Esophagus muscularis mucosa (tissue), 4 donors: Measurements from ENCODE around the gene C3orf33. TPM values are rescaled to one million over a fixed set of nuclear protein-coding genes. Genes with fewer than 3 reads are reported as not detected.

Source experiments
- DNase-seq: peaks from one replicate; pipeline ENCODE4 v3.0.0-alpha.2; 2017; ENCODE audit errors: extremely low spot score
- H3K27ac ChIP-seq, 4 donors: fragments of 200-600 bp; sonication (generic); replicated peaks in 1 of 4; 1 replicate in 3 of 4; 2 replicates in 1 of 4; pipeline ENCODE4 v1.5.1; 2016 to 2019; ENCODE audit warnings: mild to moderate bottlenecking in 1 of 4
- H3K27me3 ChIP-seq, 4 donors: fragments of 200-600 bp; sonication (generic); one replicate each; pipeline versions ENCODE4 v1.5.1 to v1.6.0; 2016 to 2019
- H3K36me3 ChIP-seq, 4 donors: fragments of 200-600 bp; sonication (generic); one replicate each; pipeline ENCODE4 v1.5.1; 2016 to 2019
- H3K4me1 ChIP-seq, 4 donors: fragments of 200-600 bp; sonication (generic); one replicate each; pipeline ENCODE4 v1.5.1; 2016 to 2019
- H3K4me3 ChIP-seq, 4 donors: fragments of 200-600 bp; sonication (generic); 1 replicate in 2 of 4; 2 replicates in 2 of 4; pipeline ENCODE4 v1.5.1; 2016 to 2019; ENCODE audit warnings: mild to moderate bottlenecking in 4 of 4, moderate library complexity in 1 of 4
- H3K9me3 ChIP-seq, 4 donors: fragments of 200-600 bp; sonication (generic); 1 replicate in 3 of 4; 2 replicates in 1 of 4; pipeline ENCODE4 v1.5.1; 2016 to 2019
- CTCF ChIP-seq, 3 experiments: fragments of 200-600 bp in 2 of 3; fragments of 450-650 bp in 1 of 3; sonication (generic) in 2 of 3; IDR thresholded peaks; one replicate each; pipeline ENCODE4 v1.5.1; 2017 to 2019; ENCODE audit warnings: antibody characterized with exemption in 3 of 3, mild to moderate bottlenecking in 2 of 3, moderate library complexity in 1 of 3
- EP300 ChIP-seq: sonication (generic); formaldehyde crosslinking; IDR thresholded peaks from one replicate; pipeline ENCODE4 v1.6.1; 2017; ENCODE audit warnings: antibody characterized with exemption
- POLR2A ChIP-seq: fragments of 450-650 bp; IDR thresholded peaks from one replicate; pipeline ENCODE4 v1.6.1; 2017; ENCODE audit warnings: antibody characterized with exemption, moderate library complexity, mild to moderate bottlenecking, low read depth
- POLR2AphosphoS5 ChIP-seq, 2 donors: sonication (generic); formaldehyde crosslinking; IDR thresholded peaks; one replicate each; pipeline ENCODE4 v1.6.1; 2017; ENCODE audit warnings: antibody characterized with exemption in 2 of 2
- WGBS: methylation state at CpG from one replicate; pipeline ENCODE4 v1.1.5; 2018; 5-methylcytosine and 5-hydroxymethylcytosine counted together
- intact Hi-C: fragments of 100-400 bp; cut with DNase I; formaldehyde crosslinking; loops from one replicate; pipeline ENCODE4 v1.15.1; 2023
- total RNA-seq, 4 donors: library from RNA; depleted of rRNA; stranded (reverse); fragments of >200 nt; gene quantifications; one replicate each; pipeline versions ENCODE4 v1.1.0 to v1.2.1, GENCODE V29; 2016

Gene C3orf33
- total RNA-seq, 4 donors from 2014 or later = 2.8 to 3.7 (median 3.1) TPM

GRCh38 chr3:155763870-155764463 is 42.1 kb downstream of the C3orf33 start:
- no peak overlapping the region for H3K4me3 ChIP-seq
- H3K4me1 ChIP-seq = no peaks in the 10 kb centered on the region
- H3K27ac ChIP-seq = no peak overlapping the region
- TF ChIP-seq POLR2AphosphoS5 (IDR thresholded peaks at IDR 0.05) (no peak), POLR2A (no peak), EP300 (no peak), CTCF (IDR thresholded peaks at IDR 0.05) (no peak)
- WGBS = 88% methylated on average over 3 of the region's 3 CpGs
- H3K9me3 ChIP-seq = no peaks in the 10 kb centered on the region
- intact Hi-C loops = no loop called here
- DNase-seq = no peak
- peaks cover 3 to 37% (median 12%) of the 10 kb centered on the region in 4 donors for H3K36me3 ChIP-seq
- H3K27me3 ChIP-seq = no peaks in the 10 kb centered on the region

GRCh38 chr3:155760653-155761052 is 45.4 kb downstream of the C3orf33 start:
- no peak overlapping the region for H3K4me3 ChIP-seq
- H3K27me3 ChIP-seq = no peaks in the 10 kb centered on the region
- H3K27ac ChIP-seq = no peak overlapping the region
- H3K4me1 ChIP-seq = no peaks in the 10 kb centered on the region
- 94% methylated on average over 4 of the region's 4 CpGs for WGBS
- TF ChIP-seq EP300 (no peak), POLR2A (no peak)
- H3K9me3 ChIP-seq = no peaks in the 10 kb centered on the region
- intact Hi-C loops = no loop called here
- no peak for DNase-seq
- H3K36me3 ChIP-seq = peaks cover 0 to 44% (median 12%) of the 10 kb centered on the region in 4 donors

- TF ChIP-seq EP300 = no peak
- TF ChIP-seq POLR2AphosphoS5 (IDR thresholded peaks at IDR 0.05) = no peak
- TF ChIP-seq POLR2A = no peak
- no peak for TF ChIP-seq CTCF (IDR thresholded peaks at IDR 0.05)
- intact Hi-C loops = no loop called here
These were observed 48.5 kb downstream of the C3orf33 start for GRCh38 chr3:155757577-155757976.

GRCh38 chr3:155753038-155753639 is 52.9 kb downstream of the C3orf33 start:
- intact Hi-C loops = no loop called here
- WGBS = 76% methylated on average over 11 of the region's 11 CpGs
- DNase-seq = no peak
- peak; percentile 27 to 42 (median 39) for TF ChIP-seq CTCF (IDR thresholded peaks at IDR 0.05)
- TF ChIP-seq POLR2A = no peak
- peaks cover 0 to 7% (median 3%) of the 10 kb centered on the region in 4 donors for H3K36me3 ChIP-seq
- H3K4me3 ChIP-seq = no peak overlapping the region
- no peaks in the 10 kb centered on the region for H3K27me3 ChIP-seq
- no peaks in the 10 kb centered on the region for H3K9me3 ChIP-seq
- no peaks in the 10 kb centered on the region for H3K4me1 ChIP-seq
- H3K27ac ChIP-seq = no peak overlapping the region

More at GRCh38 chr3:155757577-155757976, 48.5 kb downstream of the C3orf33 start:
- no peak for DNase-seq
- Histone ChIP-seq H3K27me3 (no peaks in the 10 kb centered on the region), H3K36me3 (peaks cover 0 to 31% (median 9%) of the 10 kb centered on the region in 4 donors), H3K27ac (no peak overlapping the region), H3K9me3 (no peaks in the 10 kb centered on the region), H3K4me3 (no peak overlapping the region), H3K4me1 (no peaks in the 10 kb centered on the region)
- 84% methylated on average over 7 of the region's 7 CpGs for WGBS

GRCh38 chr3:155748611-155749365 is 57.3 kb downstream of the C3orf33 start:
- no peaks in the 10 kb centered on the region for H3K9me3 ChIP-seq
- peaks cover 6 to 26% (median 24%) of the 10 kb centered on the region in 4 donors for H3K4me1 ChIP-seq
- 72% methylated on average over 8 of the region's 8 CpGs for WGBS
- H3K27me3 ChIP-seq = no peaks in the 10 kb centered on the region
- TF ChIP-seq POLR2A = no peak
- no peak for TF ChIP-seq EP300
- TF ChIP-seq POLR2AphosphoS5 (IDR thresholded peaks at IDR 0.05) = no peak
- no peak for TF ChIP-seq CTCF (IDR thresholded peaks at IDR 0.05)
- no peak overlapping the region for H3K4me3 ChIP-seq
- no peaks in the 10 kb centered on the region for H3K36me3 ChIP-seq
- intact Hi-C loops = loop anchor here (5.0 kb wide), 1 partner anchor 124 kb away; the partner anchor contains the start of gene GMPS
- H3K27ac ChIP-seq = no peak overlapping the region
- DNase-seq = no peak
